Measurements from ENCODE around the gene RAB33A. TPM values are rescaled to one million over a fixed set of nuclear protein-coding genes. Genes with fewer than 3 reads are reported as not detected.

The RAB33A gene
- polyA plus RNA-seq (2013, experiment 1 of 2; ENCODE audit: insufficient read length), result 1.3 TPM
- 1.4 TPM for polyA plus RNA-seq (2013, experiment 2 of 2; ENCODE audit: insufficient read length)

DNA sequence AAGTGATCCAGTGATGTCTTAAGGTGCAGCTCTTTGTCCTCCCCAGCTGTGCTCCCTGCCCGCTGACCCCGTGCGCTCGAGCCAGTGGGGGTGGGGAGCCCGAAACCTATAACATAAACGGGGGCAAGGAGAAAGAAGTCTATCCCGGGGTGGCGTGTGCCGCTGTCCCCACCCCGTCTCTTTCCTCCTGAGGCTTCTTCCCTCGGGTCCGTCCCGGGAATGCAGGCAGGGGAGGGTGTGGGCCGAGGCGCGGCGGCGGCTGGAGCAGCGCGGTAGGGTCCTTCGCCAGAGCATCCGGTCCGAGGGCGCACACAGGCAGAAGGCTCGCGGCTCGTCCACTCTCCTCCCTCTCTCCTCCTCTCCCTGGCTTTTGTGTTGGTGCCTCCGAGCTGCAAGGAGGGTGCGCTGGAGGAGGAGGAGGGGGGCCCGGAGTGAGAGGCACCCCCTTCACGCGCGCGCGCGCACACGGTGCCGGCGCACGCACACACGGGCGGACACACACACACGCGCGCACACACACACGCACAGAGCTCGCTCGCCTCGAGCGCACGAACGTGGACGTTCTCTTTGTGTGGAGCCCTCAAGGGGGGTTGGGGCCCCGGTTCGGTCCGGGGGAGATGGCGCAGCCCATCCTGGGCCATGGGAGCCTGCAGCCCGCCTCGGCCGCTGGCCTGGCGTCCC is at the start of gene RAB33A:
TSS of gene RAB33A (plus strand) at position 517 of the 681 bp plus-strand sequence. CDS start at position 618, 101 bp downstream.
- no peak for DNase-seq

DNA sequence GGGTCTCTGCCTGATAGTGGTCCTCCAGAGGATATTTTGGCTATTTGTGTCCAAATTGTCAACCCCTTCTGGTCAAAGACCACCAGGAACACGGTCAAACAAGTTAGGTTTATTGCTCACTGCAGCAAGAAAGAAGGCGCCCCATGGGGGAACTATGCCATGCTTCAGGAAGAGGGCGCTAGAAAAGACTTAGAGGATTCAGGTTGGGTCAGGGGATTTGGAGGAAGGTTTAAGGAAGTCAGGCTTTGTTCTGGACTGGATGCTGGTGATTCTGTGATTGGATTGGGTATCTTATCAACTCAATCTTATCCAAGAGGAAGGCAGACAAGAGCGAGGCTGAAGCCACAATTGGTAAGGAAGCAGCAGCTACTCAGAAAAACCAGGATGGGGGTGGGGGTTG is 47.2 kb upstream of the RAB33A start:
- DNase-seq, result no peak

DNA sequence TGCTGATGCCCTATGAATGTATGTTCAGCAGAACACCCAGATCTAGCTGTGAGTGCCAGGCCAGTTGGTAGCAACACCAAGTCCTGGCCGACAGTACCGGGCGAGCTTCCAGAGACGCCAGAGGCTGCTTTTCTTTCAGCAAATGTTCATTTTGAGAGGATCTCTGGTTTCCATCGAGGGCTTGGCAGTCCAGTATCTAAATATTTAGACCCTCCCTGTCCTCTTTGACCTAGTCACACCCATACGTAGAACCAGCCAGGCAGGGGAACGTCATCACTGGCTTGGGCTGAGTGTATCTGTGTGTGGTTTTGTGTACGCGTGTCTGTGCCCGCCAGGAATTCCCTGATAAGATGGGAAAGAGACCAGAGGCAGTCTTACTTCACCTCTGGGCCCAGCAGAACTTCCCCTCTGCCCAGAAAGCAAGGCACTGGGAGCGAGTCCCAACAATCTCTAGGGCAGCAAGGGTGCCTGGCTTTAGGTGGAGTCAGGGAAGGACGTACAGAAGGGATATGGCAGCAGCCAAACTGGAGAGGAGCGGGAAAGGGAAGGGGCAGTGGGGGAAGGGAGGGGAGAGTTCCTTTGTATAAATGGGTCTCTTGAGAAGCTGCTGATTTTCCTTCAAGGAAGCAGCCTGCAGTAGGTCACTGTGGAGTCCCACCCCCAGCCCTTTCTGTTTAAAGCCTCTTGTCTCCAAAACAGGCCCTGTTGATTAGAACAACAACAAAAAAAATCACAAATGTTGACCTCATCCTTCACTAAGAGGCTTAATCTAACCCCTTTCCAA is 46.5 kb upstream of the RAB33A start:
- DNase-seq, result no peak

DNA sequence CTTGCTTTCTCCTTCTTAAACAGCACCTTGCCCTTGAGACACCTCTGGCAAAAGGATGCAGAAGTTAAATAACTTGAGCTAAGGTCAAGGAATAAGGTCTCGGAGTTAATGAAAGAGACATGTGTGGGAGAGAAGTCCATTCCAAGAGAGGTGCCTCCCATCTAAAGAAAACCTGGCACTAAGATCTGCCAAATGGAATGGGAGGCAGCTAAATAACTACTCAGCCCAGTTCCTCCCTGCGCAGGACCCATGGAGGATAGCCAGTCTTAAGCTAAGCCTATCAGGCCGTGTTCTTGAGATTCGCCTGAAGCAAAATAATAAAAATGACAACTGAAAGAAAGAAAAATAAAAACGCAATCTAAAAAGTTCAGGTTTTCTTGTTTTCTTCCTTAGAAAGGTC is 40.8 kb upstream of the RAB33A start:
- DNase-seq, result no peak

DNA sequence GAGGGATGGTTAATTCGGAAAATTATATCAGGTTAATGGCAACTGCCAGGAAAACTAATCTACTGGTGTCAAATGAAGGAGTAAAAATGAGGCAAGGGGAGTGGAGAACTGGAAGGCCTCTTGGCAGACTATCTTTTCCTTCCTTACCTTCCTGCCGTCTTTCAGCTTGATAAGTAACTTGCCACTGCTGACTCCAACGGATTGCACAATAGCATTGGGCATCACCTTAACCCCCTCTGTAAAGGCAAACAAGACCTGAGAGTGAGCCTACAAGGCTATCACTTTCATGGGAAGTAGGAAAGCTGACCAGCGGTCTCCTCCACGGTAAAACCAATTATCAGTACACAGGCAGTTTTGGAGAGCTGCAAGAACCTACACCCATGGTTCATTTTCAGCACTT is 35.3 kb upstream of the RAB33A start:
- no peak for DNase-seq

DNA sequence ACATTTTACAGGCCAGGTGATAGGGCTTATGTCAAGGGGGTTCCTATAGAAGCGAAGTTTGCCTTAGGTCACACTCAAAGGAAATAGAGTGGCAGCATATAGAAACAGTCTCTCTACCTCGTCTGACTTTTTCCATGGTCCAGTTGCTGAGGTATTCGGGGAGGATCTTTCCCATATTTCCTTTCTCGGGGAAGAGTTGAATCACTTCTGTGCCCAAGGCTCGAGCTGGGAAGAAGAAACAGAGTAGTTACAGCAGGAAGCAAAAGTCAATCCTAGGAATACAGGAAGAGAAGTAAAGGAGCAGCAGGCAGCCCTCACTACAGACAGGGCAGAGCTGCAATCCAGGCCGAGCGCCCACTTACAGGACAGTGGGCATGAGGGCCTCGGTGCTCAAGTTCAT is 34.8 kb upstream of the RAB33A start:
- no peak for DNase-seq

DNA sequence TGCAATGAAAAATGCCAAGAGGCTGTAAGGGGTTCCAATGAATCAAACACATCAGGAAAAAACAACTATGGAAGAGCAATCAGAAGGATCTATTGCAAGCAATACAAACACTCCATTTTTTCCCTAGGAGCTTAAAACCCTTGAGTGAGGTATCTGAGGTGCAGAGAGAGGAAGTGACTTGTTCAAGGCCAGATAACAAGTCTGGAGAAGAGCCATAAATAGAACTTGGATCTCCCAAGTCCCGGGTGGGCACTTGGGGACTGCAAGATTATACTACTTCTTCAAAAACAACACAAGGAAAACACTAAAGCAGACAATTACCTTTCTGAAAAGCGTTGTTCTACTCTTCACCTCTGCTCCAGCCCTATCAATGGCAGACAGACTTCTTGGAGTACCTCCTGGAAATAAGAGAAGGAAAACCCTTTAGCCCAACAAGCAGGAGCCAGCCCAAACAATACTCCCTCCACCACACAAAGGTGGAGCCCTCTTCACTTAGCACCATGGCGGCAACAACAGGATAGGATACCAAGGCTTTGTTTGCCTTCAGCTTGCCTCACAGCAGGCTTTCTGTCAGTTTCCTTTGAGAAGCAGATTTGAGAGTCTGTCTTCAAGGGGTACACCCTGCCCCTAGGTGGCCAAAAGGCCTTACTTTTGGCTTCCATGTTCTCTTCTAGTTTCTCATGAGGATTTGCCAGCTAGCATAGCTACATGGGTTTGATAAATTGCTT is 32.1 kb upstream of the RAB33A start:
- no peak for DNase-seq

DNA sequence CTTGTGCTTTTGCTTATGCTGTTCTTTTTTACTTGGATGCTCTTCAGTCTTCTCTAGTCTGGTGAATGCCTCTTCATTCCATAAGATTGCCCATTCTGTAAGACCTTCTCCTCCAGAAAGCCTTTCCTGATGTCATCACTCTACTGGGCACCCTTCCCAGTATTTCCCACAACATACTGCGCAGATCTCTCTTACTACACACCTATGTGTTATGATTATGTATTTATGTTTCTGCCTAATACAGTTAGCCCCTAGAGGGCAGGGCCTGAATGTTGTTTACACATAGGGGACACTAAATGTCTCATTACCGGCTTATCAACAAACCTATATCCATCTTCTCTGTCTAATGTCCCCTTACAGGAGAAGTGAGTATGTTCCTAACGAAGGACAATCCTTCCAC is 27.3 kb upstream of the RAB33A start:
- DNase-seq, result peak; percentile 40

DNA sequence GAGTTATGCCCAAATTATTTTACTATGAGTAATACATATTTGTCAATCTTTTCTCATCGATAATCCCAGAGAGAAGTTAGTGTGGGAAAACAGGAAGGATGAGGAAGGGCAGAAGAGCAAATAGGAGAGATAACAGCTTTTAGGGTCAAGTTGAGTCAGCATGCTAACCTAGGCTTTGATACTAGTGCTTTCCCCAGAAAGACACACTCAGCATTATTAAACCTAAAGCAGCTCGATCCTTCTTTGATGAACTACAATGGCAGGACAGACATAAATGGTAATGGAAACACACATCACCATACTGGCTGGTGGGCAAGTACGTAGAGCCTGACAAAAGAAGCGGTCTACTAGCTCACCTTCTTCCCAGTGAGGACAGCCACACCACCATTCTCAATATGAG is 26.6 kb upstream of the RAB33A start:
- no peak for DNase-seq

DNA sequence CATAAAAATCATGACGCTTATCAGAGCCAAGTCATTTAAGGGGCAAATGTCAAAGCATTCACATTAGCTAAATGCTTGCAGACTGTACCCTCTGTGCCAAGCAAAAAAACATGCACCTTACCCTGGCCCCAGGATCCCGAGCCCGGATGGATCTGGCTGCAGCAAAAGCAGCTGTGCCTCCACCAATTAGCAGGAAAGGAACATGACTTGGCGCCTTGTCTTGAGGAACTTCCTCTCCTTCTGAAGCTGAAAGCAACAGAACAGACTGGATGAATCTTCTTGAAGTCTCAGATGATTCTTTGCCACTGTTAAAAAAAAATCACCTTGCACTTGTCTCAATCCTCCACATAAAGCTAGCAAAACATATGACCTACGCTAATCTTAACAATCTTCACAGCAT is 24.1 kb upstream of the RAB33A start:
- no peak for DNase-seq

DNA sequence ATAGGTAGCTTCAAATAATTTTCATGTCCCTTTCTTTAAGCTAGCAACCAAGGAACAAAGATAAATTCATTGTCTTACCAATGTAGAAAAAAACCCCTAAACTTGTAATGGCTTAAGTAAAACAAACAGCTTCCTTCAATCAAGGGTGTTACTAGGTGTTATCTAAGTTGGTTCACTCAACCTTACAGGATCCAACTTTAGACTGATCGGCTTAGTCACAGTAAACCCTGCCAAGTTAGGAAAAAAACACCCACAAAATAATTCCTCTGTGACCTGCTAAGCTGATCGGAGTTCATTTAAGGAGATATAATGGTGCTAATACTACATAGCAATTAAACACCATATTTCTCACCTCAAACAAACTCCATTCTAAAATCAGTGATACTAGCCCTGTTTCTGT is 16.2 kb upstream of the RAB33A start:
- DNase-seq, result no peak

DNA sequence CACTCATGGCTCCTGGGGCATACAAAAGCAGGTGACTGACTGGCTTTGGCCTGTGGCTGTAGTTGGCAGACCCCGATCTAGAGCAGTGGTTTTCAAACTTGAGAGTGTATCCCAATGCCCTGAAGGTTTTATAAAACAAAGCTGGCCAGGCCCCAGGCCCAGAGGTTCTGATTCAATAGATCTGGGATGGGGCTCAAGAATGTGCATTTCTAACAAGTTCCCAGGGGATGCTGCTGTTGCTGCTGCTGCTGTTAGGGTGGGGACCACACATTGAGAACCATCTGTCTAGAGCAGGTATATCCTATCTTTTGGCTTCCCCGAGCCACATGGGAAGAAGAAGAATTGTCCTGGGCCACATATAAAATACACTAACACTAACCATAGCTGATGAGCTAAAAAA is 13.5 kb upstream of the RAB33A start:
- no peak for DNase-seq

DNA sequence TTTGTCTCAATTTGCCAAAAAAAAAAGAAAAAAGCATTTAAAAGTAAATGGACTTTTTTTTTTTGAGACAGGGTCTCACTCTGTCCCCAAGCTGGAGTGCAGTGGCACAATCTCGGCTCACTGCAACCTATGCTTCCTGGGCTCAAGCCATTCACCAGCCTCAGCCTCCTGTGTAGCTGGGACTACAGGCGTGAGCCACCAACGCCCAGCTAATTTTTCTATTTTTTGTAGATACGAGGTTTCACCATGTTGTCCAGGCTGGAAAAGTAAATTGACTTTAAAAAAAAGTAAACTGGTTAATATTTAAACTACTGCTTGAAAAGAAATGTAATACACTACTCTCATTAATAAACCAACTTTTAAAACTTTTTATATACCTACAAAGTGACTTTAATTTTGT is 12.0 kb upstream of the RAB33A start:
- DNase-seq, result no peak

DNA sequence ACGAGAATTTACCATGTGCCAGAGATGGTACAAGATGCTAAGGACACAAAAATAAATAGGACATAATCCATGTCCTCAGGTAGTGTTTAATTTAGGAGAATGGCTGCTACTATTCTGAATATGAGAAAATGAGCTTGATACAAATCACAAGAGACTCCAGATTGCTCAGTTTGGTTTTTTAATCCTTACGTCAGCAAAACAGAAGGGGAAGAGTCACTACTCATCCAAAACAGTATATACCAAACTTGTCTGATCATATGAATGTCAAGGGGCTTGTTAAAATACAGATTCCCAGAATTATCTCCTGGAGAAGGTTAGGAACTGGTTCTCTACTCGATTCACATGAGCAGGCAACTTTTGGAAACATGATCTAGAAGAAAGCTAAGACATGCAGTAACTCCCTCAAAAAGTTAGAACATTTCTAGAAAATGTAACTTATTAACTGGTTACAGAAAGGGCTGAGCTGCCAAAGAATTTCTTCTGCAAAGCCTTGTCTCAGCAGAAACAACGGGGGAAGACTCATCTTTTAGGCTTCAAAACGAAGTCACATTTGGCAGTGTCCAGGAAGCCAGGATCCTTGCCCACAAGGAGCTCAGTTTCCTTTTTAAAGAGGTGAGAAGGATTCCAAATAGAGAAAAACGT is 9.5 kb upstream of the RAB33A start:
- DNase-seq, result no peak

DNA sequence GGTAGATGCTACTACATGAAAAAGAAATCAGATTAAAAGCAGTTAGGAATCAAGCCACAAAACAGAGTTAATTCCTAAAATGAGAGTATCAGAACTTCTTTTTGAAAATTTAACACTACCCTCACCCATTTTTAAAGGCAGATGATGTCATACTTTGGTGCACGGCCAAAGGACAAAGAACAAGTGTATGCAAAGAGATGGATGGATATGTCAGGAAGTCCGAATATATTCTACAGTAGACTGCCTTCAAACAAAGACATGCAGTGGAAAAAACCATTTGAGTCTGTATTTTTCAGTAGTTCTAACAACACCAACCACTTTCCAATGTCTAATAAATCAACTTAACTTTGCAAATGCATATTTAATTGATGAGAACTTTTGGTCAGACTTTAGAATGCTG is 8.4 kb upstream of the RAB33A start:
- no peak for DNase-seq

DNA sequence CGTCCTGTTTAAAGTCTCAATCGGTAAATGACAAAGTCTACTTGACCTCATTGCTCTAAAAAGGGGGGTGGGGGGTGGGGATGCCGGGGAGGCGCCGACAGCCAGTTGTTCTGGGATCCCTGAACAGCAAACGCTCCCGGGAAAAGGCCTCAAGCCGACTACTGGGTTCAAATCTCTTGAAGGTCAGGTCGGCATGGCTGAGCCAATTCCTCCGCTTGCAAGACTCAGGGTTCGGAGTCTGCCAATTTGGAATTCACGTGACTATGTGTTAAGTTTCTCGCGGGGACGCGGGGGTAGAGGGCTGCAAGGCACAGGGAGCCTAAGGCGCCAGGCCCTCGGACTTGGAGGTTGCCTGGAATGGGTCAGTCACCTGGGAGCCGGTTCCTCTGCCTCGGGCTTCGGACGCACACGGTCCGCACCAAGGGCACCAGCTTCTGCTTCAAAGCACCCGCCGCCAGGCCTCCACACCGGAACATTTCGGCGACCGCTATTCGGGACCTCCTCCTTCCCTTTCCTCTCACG is 6.5 kb upstream of the RAB33A start:
- DNase-seq, result peak; percentile 12

DNA sequence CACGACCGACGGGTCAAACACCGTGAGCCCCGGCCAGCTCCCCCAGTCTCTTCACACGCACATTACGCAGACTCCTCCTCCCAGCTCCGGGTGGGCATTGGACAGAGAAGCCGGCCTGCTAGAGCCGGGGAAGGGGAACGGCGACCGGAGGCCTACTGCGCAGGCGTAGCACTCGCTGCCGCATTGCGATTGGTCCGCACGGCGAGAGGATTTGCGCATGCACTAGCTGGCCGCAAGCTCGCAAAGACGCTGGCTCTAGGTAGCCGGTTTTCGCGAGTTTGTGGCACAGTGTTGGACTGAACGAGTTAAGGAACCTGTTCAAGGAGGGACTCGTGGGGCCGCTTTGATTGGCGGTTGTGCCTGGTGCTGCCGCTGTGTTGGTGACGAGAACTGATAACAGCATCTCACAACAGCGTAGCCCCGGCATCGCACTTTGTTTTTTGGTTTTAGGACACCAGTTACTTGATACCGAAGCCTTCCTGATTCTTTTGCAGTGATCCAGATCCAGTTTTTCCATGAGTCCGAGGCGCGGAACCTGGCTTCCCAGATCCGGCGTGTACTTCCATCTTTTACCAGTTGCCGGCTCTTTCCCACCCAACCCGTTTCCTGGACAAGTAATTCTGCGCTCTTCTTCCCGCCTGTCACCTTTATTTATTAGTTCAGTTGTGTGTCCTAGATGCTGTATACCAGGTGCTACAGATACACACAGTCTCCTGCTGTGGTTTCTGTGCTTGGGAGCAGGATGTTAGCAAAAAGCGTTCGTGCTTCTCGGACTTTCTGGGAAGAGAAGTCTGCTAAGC is 5.9 kb upstream of the RAB33A start, which contains the start of gene AIFM1:
TSS of gene AIFM1 (minus strand) at position 139 of the 800 bp plus-strand sequence. CDS start 185 bp downstream, outside the sequence.
- DNase-seq, result peak; percentile 94

DNA sequence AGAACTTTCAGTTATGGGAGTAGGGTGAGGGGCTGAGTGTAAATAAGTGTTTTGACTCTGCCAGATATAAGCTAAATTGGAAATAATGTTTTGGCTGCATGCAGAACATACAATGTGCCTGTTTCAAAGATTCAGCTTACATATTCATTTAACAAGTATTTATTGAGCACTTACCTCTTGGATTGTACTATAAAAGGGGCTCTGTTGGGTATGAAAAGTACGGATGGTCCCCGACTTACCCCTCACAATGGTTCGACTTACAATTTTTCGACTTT is 5.3 kb upstream of the RAB33A start:
- no peak for DNase-seq

DNA sequence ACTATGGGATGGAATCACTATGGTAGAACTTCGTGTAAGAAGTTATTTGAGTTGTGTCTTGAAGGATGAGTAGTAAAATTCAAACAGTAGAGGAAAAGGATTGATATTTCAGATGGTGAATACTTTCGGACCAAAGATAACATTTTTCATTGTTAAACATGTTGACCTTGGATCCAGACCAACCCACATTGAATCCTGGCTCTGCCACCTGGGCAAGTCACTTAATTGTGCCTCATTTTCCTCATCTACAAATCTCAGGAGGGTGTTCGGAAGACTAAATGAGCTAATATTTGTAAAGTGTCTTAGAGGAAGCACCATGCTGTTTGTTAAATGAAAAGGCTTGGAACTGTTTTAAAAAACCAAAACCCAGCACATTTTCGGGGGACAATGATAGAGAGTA is 4.7 kb upstream of the RAB33A start:
- DNase-seq, result no peak

DNA sequence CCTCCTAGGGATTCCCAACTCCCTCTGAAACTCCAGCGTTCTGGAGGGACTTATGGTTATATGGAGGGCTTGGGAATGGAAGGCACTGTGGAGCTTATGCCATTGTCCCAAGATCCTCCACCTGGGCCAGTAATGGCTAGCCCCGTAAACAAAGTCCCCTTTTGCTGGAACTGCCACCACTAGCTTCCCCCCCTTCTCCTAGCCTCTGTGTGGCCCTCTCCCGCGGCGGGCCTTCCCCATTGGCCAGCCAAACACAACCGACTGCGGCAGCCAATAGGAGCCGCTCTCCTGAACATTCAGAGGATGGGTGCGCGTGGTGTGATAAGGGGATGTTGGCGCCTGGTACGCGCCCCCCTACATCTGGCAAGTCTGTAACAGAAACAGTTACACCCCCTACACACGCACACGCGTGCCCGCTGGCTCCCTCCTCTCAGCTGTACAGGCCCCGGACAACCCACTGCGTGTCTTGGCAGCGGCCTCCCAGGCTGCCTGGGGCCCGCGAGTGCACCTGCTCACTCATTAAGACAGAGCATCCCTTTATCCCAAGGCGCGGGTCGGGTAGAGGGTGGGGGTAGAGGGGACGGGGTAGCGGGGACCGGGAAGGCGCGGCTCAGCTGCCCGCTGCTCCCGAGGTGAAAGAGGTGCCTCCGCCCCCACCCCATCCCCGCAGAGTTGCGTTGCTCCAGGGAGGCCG is 863 bp upstream of the RAB33A start:
- DNase-seq, result no peak

DNA sequence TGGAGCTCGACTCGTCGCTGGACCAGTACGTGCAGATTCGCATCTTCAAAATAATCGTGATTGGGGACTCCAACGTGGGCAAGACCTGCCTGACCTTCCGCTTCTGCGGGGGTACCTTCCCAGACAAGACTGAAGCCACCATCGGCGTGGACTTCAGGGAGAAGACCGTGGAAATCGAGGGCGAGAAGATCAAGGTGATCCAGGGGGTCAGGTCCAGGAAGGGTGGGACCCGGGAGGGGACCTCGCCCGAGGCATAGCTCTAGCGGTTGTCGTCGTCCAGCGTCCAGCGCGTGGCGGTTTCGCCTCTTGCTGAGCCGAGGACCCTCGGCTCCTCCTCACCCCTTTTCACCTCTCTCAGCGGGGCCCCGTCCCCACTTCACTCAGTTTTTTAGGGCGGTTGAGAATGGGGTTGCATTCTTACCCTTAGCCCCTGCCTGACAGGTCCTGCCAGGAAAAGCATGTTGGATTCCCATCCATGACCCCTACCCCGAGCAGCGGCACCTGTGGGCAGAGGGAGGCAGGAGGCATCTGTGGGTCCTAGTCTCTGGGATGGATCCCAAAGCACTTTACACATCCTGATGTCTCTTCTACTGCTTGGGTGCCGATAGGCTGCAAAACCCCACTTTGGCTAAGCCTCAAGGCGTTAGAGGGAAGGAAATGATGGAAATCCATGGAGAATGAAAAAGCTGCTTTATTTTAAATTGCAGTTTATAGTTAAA is 524 bp downstream of the RAB33A start:
- DNase-seq, result no peak

Measured in fibroblast of skin of abdomen (primary cell).